Kasumi-1 (cell line): ENCODE data around the gene SLC15A4.
"Not testable (repeated sequence)": the region's sequence is repeated elsewhere in the genome, so short reads cannot be mapped to it uniquely, and the experiment has no call there.

Source experiments
- DNase-seq, 2 experiments: peaks; one replicate each; lab custom pipeline; 2025; lab: John Stamatoyannopoulos, UW

The SLC15A4 gene

GRCh38 chr12:128814411-128815261, 9.1 kb downstream of the SLC15A4 start:
- no peak for DNase-seq

- no peak for DNase-seq
Observed at GRCh38 chr12:128813883-128814282, 9.9 kb downstream of the SLC15A4 start.

GRCh38 chr12:128813392-128813791, 10.4 kb downstream of the SLC15A4 start:
- DNase-seq = no peak

DNA sequence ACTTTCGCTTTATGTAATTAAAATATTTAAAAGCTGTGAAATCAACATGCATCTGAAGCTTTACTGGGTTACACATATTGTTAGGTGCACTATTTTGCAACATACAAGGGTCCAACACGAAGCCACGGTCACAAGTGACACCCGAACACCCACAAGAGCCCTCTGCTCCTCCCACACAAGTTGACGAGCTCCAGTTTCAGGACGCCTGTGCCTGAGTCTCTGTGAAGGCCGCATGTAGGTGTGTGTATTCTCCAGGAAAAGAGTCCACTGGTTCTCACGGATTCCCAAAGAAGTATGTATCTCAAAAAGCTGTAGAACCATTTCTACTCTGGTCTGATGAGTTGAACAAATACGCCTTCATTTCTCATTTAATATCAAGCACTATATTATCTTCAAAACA, 12.0 kb downstream of the SLC15A4 start:
- no peak for DNase-seq

GRCh38 chr12:128810182-128811127, 13.3 kb downstream of the SLC15A4 start:
- peak; percentile 11 to 13 for DNase-seq

GRCh38 chr12:128808651-128809050, 15.1 kb downstream of the SLC15A4 start:
- DNase-seq = no peak

DNA sequence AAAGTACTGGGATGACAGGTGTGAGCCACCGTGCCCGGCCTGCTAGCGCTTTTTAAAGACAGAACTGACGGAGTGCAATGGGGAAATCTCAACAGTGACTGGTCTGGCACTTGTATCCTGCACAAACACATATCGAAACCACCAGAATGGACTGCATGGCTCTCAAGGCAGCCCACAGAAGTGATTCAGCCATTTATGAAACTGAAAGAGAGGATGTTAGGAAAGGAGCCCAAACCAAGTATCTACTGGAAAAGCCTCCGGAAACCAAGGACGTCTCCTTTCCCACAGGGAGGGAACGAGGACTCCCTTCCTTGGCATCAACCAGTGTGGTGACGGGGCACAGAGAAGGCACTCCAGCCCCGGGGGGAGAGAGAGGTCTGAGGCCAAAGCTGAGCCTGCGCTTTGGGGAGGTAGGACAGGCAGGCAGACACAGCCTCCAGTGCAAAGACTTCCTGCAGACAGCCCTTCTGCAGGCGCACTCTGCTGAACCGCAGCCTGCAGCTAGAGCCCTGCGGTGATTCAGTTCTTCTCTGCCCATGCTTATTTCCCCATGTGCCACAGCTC, 16.5 kb downstream of the SLC15A4 start:
- peak; percentile 69 to 76 for DNase-seq

DNA sequence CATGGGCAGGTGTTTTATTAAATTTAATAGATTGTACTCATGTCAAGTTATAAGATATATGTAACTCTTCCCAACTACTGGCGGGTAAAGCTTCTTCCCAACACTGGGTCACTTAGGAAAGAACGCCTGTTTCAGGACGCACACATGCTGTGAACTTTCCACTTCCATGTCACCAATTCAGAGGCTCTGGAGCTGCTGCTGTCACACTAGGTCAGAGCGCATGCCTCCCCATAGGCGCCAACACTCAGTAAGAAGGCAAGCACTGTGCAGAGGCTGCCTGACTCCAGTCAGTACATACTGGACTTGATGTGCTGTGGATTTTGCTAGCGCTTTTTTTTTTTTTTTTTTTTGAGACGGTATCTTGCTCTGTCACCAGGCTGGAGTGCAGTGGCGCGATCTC, 17.2 kb downstream of the SLC15A4 start:
- DNase-seq = no peak

GRCh38 chr12:128805406-128805805, 18.4 kb downstream of the SLC15A4 start:
- not testable (repeated sequence) for DNase-seq

DNA sequence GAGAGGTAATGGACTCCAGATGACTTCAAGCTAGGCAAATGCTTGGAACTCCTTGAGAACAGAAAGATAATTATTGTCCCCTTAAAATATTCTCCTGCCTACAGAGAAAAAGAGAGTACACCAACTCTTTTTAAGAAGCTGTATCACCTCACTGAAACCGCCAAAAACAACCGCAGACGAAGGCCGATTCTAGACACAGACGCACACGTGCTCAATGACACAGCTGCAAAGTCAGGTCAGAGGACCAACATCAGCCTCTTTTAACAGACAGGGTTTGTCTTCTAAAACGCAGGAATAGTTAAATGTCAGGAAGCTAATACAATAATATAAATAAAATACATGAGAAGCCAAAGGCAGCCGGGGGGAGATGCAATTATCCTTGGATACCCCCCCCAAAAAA, 19.0 kb downstream of the SLC15A4 start:
- DNase-seq = no peak

GRCh38 chr12:128803788-128804187, 20.0 kb downstream of the SLC15A4 start:
- no peak for DNase-seq

DNA sequence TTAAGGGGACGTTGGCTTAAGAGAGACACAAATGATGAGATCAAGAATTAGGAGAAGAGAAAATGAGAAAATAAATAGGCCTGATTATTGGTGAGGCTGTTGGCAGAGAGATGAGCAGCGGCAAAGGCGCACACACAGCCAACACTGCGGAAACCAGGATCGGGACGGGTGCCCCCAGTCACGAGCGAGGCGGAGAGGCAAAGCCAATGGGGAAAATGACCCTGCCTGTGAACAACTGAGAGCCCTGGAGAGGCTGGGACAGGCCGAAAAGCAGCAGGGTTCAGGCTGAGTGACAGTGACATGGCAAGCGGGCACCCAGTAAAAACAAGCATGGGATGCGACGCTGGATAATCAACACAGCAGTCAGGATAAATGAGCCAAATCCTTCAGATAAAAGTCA, 21.0 kb downstream of the SLC15A4 start:
- DNase-seq = no peak

DNA sequence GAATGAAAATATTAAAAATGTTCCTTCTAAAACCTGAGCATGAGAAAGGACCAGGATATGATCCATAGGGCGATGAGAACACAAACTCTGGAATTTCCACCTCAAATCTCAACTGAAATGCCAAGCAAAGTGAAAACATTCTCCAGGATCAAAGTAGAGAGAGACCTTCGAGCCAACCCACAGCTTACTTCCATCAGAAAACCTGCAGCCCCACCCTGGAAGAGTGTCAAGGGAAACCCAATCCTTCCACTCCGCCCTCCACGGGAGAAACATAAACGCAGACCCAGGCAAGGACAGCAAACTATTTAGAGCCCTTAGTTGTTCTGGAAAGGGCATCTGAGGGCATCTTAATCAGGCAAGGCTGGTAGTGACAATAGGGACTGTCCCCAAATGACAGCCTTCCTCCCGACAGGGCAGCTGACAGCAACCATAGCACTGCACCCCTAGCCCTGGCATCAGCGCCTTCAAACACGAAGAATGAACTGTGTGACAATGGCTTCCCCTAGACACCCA, 21.8 kb downstream of the SLC15A4 start:
- no peak for DNase-seq

DNA sequence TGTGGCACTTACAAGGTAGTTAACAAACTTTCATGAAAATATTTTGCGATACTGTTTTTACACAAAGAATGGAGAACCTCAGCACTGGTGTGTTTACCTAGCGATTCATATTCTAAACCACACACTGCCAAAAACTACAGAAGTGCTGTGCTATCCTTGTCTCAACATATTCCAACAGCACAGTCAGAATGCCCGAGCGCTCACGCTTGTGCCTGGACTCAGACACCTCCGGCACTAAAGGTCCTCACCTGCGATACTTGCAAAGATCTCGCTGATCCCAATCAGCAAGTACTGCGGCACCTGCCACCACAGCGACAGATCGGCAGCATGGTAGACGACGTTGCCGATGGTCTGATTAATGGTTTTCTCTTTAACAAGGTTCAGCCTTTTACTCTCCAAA, 23.2 kb downstream of the SLC15A4 start:
- DNase-seq = no peak

- DNase-seq = no peak
Observed at GRCh38 chr12:128798571-128799341, 25.0 kb downstream of the SLC15A4 start.

- no peak for DNase-seq
Observed at GRCh38 chr12:128797119-128798118, 26.3 kb downstream of the SLC15A4 start.

GRCh38 chr12:128796439-128797118, 27.2 kb downstream of the SLC15A4 start:
- DNase-seq = no peak

DNA sequence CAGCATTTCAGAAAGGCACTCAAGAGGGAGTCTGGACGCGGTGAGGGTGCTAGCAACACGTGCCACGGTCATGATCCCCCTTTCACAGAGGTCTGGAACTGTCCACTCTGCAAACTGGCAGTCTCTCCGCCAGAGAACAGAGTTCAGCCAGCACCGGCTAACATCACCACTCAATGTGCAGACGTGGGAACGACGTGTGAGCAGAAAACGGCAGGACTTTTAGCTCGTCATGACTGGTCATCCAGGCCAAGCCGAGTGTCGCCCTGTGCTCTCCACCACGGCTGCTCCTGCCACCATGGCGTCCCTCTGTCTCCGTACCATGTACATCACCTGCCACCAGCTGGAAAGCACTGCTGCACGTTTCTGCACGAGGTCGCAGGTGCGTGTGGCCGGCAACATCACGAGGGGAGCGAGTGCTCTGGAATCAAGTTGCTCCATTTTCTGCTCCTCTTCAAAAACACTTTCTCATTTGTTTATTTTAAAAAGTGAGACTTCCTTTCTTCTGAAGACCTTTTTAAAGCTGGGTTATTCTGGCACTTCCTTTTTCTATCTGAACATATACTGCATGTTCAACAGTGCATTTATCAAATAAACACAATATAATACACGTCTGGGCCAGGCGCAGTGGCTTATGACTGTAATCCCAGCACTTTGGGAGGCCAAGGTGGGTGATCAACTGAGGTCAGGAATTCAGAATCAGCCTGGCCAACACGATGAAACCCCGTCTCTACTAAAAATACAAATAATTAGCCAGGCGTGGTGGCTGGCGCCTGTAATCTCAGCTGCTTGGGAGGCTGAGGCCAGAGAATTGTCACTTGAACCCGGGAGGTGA, 28.0 kb downstream of the SLC15A4 start:
- peak in 1 of 2 experiments; percentile 15 for DNase-seq
